ENCODE data around the gene DNAH2. TPM values are rescaled to one million over a fixed set of nuclear protein-coding genes. Genes with fewer than 3 reads are reported as not detected.

The DNAH2 gene
- total and polyA plus RNA-seq, 8 donors = under 0.01 to 8.0 (median 0.24) TPM; not detected in 2

- TF ChIP-seq CTCF (IDR thresholded peaks at IDR 0.05) (no peak), EP300 (IDR thresholded peaks at IDR 0.05) (no peak)
- H3K9me3 ChIP-seq = no peaks in the 10 kb centered on the region
- WGBS, 5 donors = 83 to 88% (median 85%) methylated on average over 16 to 22 of the region's 22 CpGs
- intact Hi-C loops (cut with DNase I; ENCODE audit: low total_unique reads) = no loop called here
- H3K36me3 ChIP-seq = peaks cover 0 to 2% (median under 1%) of the 10 kb centered on the region in 4 donors
- no peak for DNase-seq
- no peak overlapping the region for H3K4me3 ChIP-seq
- peaks cover 24 to 100% (median 50%) of the 10 kb centered on the region in 3 donors for H3K27me3 ChIP-seq
- H3K27ac ChIP-seq = no peak overlapping the region
- peaks cover 14 to 26% (median 19%) of the 10 kb centered on the region in 4 donors for H3K4me1 ChIP-seq
Observed at GRCh38 chr17:7707858-7708750, 9.4 kb upstream of the DNAH2 start.

GRCh38 chr17:7709031-7709430, 8.5 kb upstream of the DNAH2 start:
- intact Hi-C loops (cut with DNase I; ENCODE audit: low total_unique reads) = no loop called here
- Histone ChIP-seq H3K4me3 (no peak overlapping the region), H3K9me3 (no peaks in the 10 kb centered on the region), H3K36me3 (no peaks in the 10 kb centered on the region), H3K27me3 (peaks cover 24 to 100% (median 48%) of the 10 kb centered on the region in 3 donors), H3K27ac (no peak overlapping the region), H3K4me1 (peaks cover 14 to 22% (median 17%) of the 10 kb centered on the region in 4 donors)
- WGBS, 5 donors = 70 to 90% (median 80%) methylated on average over 6 to 11 of the region's 11 CpGs
- no peak for TF ChIP-seq POLR2A (IDR thresholded peaks at IDR 0.05)
- no peak for TF ChIP-seq POLR2AphosphoS5 (IDR thresholded peaks at IDR 0.05)
- no peak for TF ChIP-seq EP300 (IDR thresholded peaks at IDR 0.05)
- TF ChIP-seq CTCF (IDR thresholded peaks at IDR 0.05) = no peak
- DNase-seq = no peak

GRCh38 chr17:7710301-7710700, 7.2 kb upstream of the DNAH2 start:
- no peak overlapping the region for H3K27ac ChIP-seq
- no peak overlapping the region for H3K4me3 ChIP-seq
- peaks cover 3 to 9% (median 6%) of the 10 kb centered on the region in 4 donors for H3K4me1 ChIP-seq
- intact Hi-C loops (cut with DNase I; ENCODE audit: low total_unique reads) = no loop called here
- no peak for TF ChIP-seq POLR2AphosphoS5 (IDR thresholded peaks at IDR 0.05)
- DNase-seq = no peak
- no peaks in the 10 kb centered on the region for H3K9me3 ChIP-seq
- WGBS, 5 donors = 72 to 85% (median 82%) methylated on average over 7 of the region's 7 CpGs
- peaks cover 14 to 100% (median 35%) of the 10 kb centered on the region in 3 donors for H3K27me3 ChIP-seq
- no peaks in the 10 kb centered on the region for H3K36me3 ChIP-seq

- peaks cover 9 to 100% (median 31%) of the 10 kb centered on the region in 3 donors for H3K27me3 ChIP-seq
- intact Hi-C loops (cut with DNase I; ENCODE audit: low total_unique reads) = no loop called here
- no peak overlapping the region for H3K27ac ChIP-seq
- no peak overlapping the region for H3K4me3 ChIP-seq
- H3K36me3 ChIP-seq = no peaks in the 10 kb centered on the region
- no peak for TF ChIP-seq POLR2AphosphoS5 (IDR thresholded peaks at IDR 0.05)
- no peak for TF ChIP-seq EP300 (IDR thresholded peaks at IDR 0.05)
- TF ChIP-seq POLR2A (IDR thresholded peaks at IDR 0.05) = no peak
- no peak for TF ChIP-seq CTCF (IDR thresholded peaks at IDR 0.05)
- no peaks in the 10 kb centered on the region for H3K9me3 ChIP-seq
- H3K4me1 ChIP-seq = peaks cover under 1 to 3% (median 2%) of the 10 kb centered on the region in 4 donors
- no peak for DNase-seq
- WGBS, 5 donors = 71 to 85% (median 80%) methylated on average over 7 of the region's 7 CpGs
Observed at GRCh38 chr17:7711051-7711755, 6.3 kb upstream of the DNAH2 start.
